HepG2 (cell line): ENCODE data around the gene OAT. TPM values are rescaled to one million over a fixed set of nuclear protein-coding genes. Genes with fewer than 3 reads are reported as not detected.

Source experiments
- ARID4A ChIP-seq: sonication (generic); formaldehyde crosslinking; IDR thresholded peaks from 2 replicates; pipeline ENCODE4 v1.5.0; 2020; ENCODE audit warnings: mild to moderate bottlenecking, missing genetic modification reagents, borderline replicate concordance
- CC2D1A ChIP-seq: sonication (generic); formaldehyde crosslinking; IDR thresholded peaks from 2 replicates; pipeline ENCODE4 v1.8.1; 2023; ENCODE audit warnings: mild to moderate bottlenecking, missing genetic modification reagents
- FOXJ3 ChIP-seq: sonication (generic); formaldehyde crosslinking; IDR thresholded peaks from 2 replicates; pipeline ENCODE4 v1.4.0; 2020; ENCODE audit warnings: missing genetic modification reagents, mild to moderate bottlenecking, borderline replicate concordance
- KDM6A ChIP-seq: IDR thresholded peaks from 2 replicates; pipeline ENCODE4 v1.6.1; 2016; ENCODE audit warnings: low read depth
- MAFK ChIP-seq, 2 experiments: IDR thresholded peaks in 1 of 2; conservative IDR thresholded peaks in 1 of 2; 2 replicates each; pipeline ENCODE4 v1.6.1; 2011; ENCODE audit warnings: improper control_type of control experiment in 2 of 2, low read length in 2 of 2
- POLR2AphosphoS2 ChIP-seq: IDR thresholded peaks from 2 replicates; pipeline ENCODE4 v1.6.1; 2011; ENCODE audit warnings: low read depth, low read length, improper control_type of control experiment
- SAP130 ChIP-seq: IDR thresholded peaks from 2 replicates; pipeline ENCODE4 v1.6.1; 2016; ENCODE audit warnings: low read depth
- SPEN ChIP-seq: sonication (generic); formaldehyde crosslinking; IDR thresholded peaks from 2 replicates; pipeline ENCODE4 v1.5.1; 2020; ENCODE audit warnings: low read depth, mild to moderate bottlenecking, missing genetic modification reagents
- ZBTB25 ChIP-seq: IDR thresholded peaks from 2 replicates; pipeline ENCODE4 v1.6.1; 2018; ENCODE audit warnings: missing genetic modification reagents
- ZMYM4 ChIP-seq: sonication (generic); formaldehyde crosslinking; IDR thresholded peaks from 2 replicates; pipeline ENCODE4 v1.8.1; 2023; ENCODE audit warnings: mild to moderate bottlenecking, missing genetic modification reagents
- ZSCAN30 ChIP-seq: sonication (generic); formaldehyde crosslinking; IDR thresholded peaks from 2 replicates; pipeline ENCODE4 v1.5.0; 2020; ENCODE audit warnings: mild to moderate bottlenecking, missing genetic modification reagents
- polyA plus RNA-seq, 8 experiments: library from polyadenylated mRNA; depleted of rRNA in 3 of 8; stranded (reverse) in 7 of 8; unstranded in 1 of 8; fragments of >200 nt; fragmentation: Illumina TruSeq in 4 of 8; extraction: Trizol in 4 of 8; gene quantifications; 2 replicates each; pipeline versions ENCODE4 v1.2.1 to v1.2.3, GENCODE V29; 2011 to 2016; ENCODE audit warnings: low read depth in 4 of 8, missing spikeins in 1 of 8, mixed read lengths in 1 of 8; ENCODE audit not compliant: insufficient read depth in 1 of 8
- total RNA-seq, 5 experiments: library from RNA; depleted of rRNA; stranded (reverse); fragments of >200 nt; fragmentation: Illumina TruSeq; extraction: Trizol; gene quantifications; 2 replicates each; pipeline ENCODE4 v1.2.3, GENCODE V29; 2016; ENCODE audit warnings: low read depth in 1 of 5
- TF ChIP-seq, protein P1 (sequence below): sonication (generic); formaldehyde crosslinking; conservative IDR thresholded peaks from 2 replicates; pipeline ENCODE4 v1.4.0; 2020; ENCODE audit warnings: missing genetic modification reagents

Gene OAT
- total and polyA plus RNA-seq, 2 of the 13 experiments (the other 11 are each of a cell fraction or from before 2014, with no cell fraction given) = 87.8 to 96.7 TPM

- TF ChIP-seq ARID4A (CRISPR knock-in tag) (no peak), MAFK (conservative IDR thresholded peaks at IDR 0.05 in 1 of 2, IDR thresholded peaks at IDR 0.05 in 1 of 2; ENCODE audit: low read length in 2 of 2) (no peak), CC2D1A (CRISPR knock-in tag) (no peak), ZMYM4 (no peak), KDM6A (no peak), SAP130 (CRISPR knock-in tag) (no peak), POLR2AphosphoS2 (no peak), SPEN (CRISPR knock-in tag) (no peak), ZSCAN30 (CRISPR knock-in tag) (no peak), FOXJ3 (no peak), ZBTB25 (CRISPR knock-in tag) (no peak)
- TF ChIP-seq, protein P1, sequence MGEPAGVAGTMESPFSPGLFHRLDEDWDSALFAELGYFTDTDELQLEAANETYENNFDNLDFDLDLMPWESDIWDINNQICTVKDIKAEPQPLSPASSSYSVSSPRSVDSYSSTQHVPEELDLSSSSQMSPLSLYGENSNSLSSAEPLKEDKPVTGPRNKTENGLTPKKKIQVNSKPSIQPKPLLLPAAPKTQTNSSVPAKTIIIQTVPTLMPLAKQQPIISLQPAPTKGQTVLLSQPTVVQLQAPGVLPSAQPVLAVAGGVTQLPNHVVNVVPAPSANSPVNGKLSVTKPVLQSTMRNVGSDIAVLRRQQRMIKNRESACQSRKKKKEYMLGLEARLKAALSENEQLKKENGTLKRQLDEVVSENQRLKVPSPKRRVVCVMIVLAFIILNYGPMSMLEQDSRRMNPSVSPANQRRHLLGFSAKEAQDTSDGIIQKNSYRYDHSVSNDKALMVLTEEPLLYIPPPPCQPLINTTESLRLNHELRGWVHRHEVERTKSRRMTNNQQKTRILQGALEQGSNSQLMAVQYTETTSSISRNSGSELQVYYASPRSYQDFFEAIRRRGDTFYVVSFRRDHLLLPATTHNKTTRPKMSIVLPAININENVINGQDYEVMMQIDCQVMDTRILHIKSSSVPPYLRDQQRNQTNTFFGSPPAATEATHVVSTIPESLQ (CRISPR knock-in tag) = no peak
These were observed 36.7 kb upstream of the OAT start (continued) for GRCh38 chr10:124455441-124455840.
